HuH-7.5 (cell line): ENCODE results near the gene SLC49A4.

Experiments
- DNase-seq: peaks from one replicate; pipeline ENCODE4 v3.0.0; 2011; ENCODE audit warnings: low spot score

The SLC49A4 gene

GRCh38 chr3:122907471-122907870, 112.6 kb downstream of the SLC49A4 start:
- DNase-seq: no peak

- peak; percentile 6 for DNase-seq
Measured at GRCh38 chr3:122908251-122908650, 113.4 kb downstream of the SLC49A4 start.

- no peak for DNase-seq
Measured at GRCh38 chr3:122911901-122912300, 117.0 kb downstream of the SLC49A4 start.

- peak; percentile 9 for DNase-seq
Measured at GRCh38 chr3:122912772-122913538, 118.1 kb downstream of the SLC49A4 start.

GRCh38 chr3:122913539-122914100, 118.8 kb downstream of the SLC49A4 start:
- no peak for DNase-seq

- no peak for DNase-seq
Measured at GRCh38 chr3:122915300-122916055, 120.6 kb downstream of the SLC49A4 start.

- DNase-seq: no peak
Measured at GRCh38 chr3:122916084-122916483, 121.2 kb downstream of the SLC49A4 start.

- no peak for DNase-seq
Measured at GRCh38 chr3:122916580-122916979, 121.7 kb downstream of the SLC49A4 start.

- DNase-seq: no peak
Measured at GRCh38 chr3:122917412-122917811, 122.5 kb downstream of the SLC49A4 start.

- DNase-seq: no peak
Measured at GRCh38 chr3:122918576-122919290, 123.9 kb downstream of the SLC49A4 start.

- no peak for DNase-seq
Measured at GRCh38 chr3:122919291-122919610, 124.4 kb downstream of the SLC49A4 start.

- no peak for DNase-seq
Measured at GRCh38 chr3:122920986-122921385, 126.1 kb downstream of the SLC49A4 start.

- DNase-seq: peak; percentile 93
Measured at GRCh38 chr3:122921791-122922651, 127.2 kb downstream of the SLC49A4 start.

GRCh38 chr3:122923611-122924010, 128.7 kb downstream of the SLC49A4 start:
- DNase-seq: no peak

GRCh38 chr3:122924056-122924455, 129.2 kb downstream of the SLC49A4 start:
- DNase-seq: no peak

- no peak for DNase-seq
Measured at GRCh38 chr3:122925756-122926155, 130.9 kb downstream of the SLC49A4 start.

- no peak for DNase-seq
Measured at GRCh38 chr3:122926322-122926721, 131.5 kb downstream of the SLC49A4 start.

- DNase-seq: no peak
Measured at GRCh38 chr3:122926811-122927210, 131.9 kb downstream of the SLC49A4 start.

- no peak for DNase-seq
Measured at GRCh38 chr3:122927726-122928125, 132.9 kb downstream of the SLC49A4 start.

GRCh38 chr3:122928396-122929187, 133.7 kb downstream of the SLC49A4 start:
- no peak for DNase-seq
